GM10248 (cell line): Measurements from ENCODE around the gene CABP7.

Source experiments
- CTCF ChIA-PET: fragments of 300-600 bp; sonication (Branson Sonifier 250); formaldehyde crosslinking; extraction: SDS; loops from one replicate; lab custom pipeline; 2021; ENCODE audit warnings: antibody characterized with exemption; lab: Yijun Ruan, JAX
- POLR2A ChIA-PET: fragments of 350-650 bp; sonication (Branson Sonifier 250); formaldehyde crosslinking; extraction: SDS; loops from one replicate; lab custom pipeline; 2020; ENCODE audit warnings: antibody characterized with exemption; lab: Yijun Ruan, JAX
- DNase-seq: peaks from one replicate; pipeline ENCODE4 v3.0.0; 2012; ENCODE audit errors: extremely low spot score
- CTCF ChIP-seq: IDR thresholded peaks from 2 replicates; pipeline ENCODE4 v1.5.1; 2012; ENCODE audit warnings: mild to moderate bottlenecking, low read depth; ENCODE audit errors: extremely low read depth, missing control alignments, control extremely low read depth

Gene CABP7

DNA sequence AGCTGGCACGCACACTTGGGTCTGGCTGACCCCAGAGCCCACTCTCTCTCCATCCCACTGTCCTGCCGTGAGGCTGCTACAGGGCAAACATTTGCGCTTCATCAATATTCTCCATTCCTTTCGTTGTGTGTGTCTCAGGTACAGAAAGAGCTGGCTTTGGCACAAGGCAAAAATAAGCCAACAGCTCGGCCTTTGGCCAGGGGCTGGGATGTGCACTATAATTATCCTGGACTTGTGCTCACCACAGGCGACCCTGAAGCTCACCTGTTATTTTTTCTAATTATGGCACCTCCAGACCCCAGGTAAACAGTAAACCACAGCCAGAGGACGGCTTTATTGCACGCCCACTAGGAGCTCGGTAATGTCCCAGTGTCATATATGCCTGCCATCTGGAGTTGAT is 36.1 kb downstream of the CABP7 start:
- CTCF ChIA-PET: interaction anchor here (1.0 kb wide), 1 partner anchor 10 kb away, joined by 4 read pairs; the partner anchor contains the start of gene ZMAT5

DNA sequence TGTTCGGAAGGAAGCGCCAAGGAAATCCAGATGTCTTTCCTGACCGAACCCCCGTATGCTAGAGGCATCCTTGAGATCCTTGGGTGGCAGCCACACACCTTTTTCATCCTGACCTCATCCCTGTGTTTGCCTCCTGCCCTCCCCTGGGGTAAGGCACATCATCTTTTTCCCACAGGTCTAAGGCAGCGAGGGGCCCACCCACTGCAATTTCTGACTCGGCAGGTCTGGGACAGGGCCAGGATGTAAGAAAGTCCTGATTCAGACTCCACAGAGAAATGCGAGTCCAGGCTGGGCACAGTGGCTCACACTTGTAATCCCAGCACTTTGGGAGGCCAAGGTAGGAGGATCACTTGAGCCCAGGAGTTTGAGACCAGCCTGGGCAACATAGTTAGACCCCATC is 36.5 kb downstream of the CABP7 start:
- CTCF ChIA-PET: no interaction called here

More for the DNA sequence above, 36.1 kb downstream of the CABP7 start:
- no peak for DNase-seq
- POLR2A ChIA-PET: no interaction called here
- no peak for TF ChIP-seq CTCF

GRCh38 chr22:29757096-29757495 is 37.3 kb downstream of the CABP7 start:
- TF ChIP-seq CTCF: no peak
- ChIA-PET POLR2A (no interaction called here), CTCF (no interaction called here)
- DNase-seq: no peak

More for the DNA sequence above, 36.5 kb downstream of the CABP7 start:
- TF ChIP-seq CTCF: no peak
- POLR2A ChIA-PET: no interaction called here
- DNase-seq: no peak

DNA sequence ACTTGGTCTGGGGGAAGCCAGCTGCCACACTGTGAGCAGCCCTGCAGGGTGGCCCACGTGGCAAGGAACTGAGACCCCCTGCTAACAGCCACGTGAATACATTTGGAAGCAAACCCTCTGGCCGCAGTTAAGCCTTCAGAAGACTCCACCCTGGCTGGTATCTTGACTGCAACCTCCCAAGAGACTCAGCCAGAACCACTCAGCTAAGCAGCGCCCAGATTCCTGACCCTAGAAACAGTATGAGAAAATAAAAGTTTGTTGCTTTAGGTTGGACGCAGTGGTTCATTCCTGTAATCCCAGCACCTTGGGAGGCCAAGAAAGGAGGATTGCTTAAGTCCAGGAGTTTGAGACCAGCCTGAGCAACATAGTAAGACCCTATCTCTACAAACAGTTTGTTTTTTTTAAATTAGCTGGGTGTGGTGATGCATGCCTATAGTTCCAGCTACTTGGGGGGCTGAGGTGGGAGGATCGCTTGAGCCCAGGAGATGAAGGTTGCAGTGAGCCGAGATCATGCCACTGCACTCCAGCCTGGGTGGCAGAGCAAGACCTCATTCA is 38.3 kb downstream of the CABP7 start:
- TF ChIP-seq CTCF: no peak
- ChIA-PET POLR2A (no interaction called here), CTCF (no interaction called here)

GRCh38 chr22:29758959-29759358 is 39.2 kb downstream of the CABP7 start:
- no peak for DNase-seq
- CTCF ChIA-PET: no interaction called here
- TF ChIP-seq CTCF: no peak
- POLR2A ChIA-PET: no interaction called here

More for the DNA sequence above, 38.3 kb downstream of the CABP7 start:
- DNase-seq: no peak

DNA sequence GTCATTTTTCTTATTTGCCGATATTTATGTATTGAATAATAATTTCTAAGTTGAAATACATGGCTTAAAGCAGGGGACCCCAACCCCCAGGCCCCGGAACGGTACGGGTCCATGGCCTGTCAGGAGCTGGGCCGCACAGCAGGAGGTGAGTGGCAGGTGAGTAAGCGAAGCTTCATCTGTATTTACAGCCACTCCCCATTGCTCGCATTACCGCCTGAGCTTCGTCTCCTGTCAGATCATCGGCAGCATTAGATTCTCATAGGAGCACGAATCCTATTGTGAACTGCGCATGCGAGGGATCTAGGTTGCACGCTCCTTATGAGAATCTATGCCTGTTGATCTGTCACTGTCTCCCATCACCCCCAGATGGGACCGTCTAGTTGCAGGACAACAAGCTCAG is 42.5 kb downstream of the CABP7 start:
- DNase-seq: no peak
- TF ChIP-seq CTCF: no peak
- POLR2A ChIA-PET: no interaction called here
- CTCF ChIA-PET: interaction anchor here (0.8 to 2.0 kb wide), 4 partner anchors 11 to 326 kb away, joined by 3 to 4 read pairs (median 3); no protein-coding TSS in a partner anchor
